ENCODE measurements around the gene SYS1. TPM values are rescaled to one million over a fixed set of nuclear protein-coding genes. Genes with fewer than 3 reads are reported as not detected.

The SYS1 gene
- total RNA-seq, 2 donors from 2014 or later: 29.3 to 57.4 TPM

- no peaks in the 10 kb centered on the region for H3K27me3 ChIP-seq (replicated peaks; ENCODE audit: insufficient read depth)
- no peaks in the 10 kb centered on the region for H3K9me3 ChIP-seq
- peak overlapping the region; percentile 64 to 75 for H3K27ac ChIP-seq
- H3K4me3 ChIP-seq: no peak overlapping the region
- DNase-seq (ENCODE audit: low spot score): no peak
- no peaks in the 10 kb centered on the region for H3K36me3 ChIP-seq
- intact Hi-C loops (cut with DNase I): no loop called here
- WGBS: 76% methylated on average over 9 of the region's 9 CpGs
- H3K4me1 ChIP-seq (replicated peaks): peaks cover 5% of the 10 kb centered on the region
- TF ChIP-seq POLR2AphosphoS5 (IDR thresholded peaks at IDR 0.05): no peak
- no peak for TF ChIP-seq POLR2A (IDR thresholded peaks at IDR 0.05)
- TF ChIP-seq CTCF (IDR thresholded peaks at IDR 0.05): no peak
Observed at GRCh38 chr20:45359406-45360148, 3.4 kb upstream of the SYS1 start.

GRCh38 chr20:45361793-45362192 is 1.2 kb upstream of the SYS1 start:
- TF ChIP-seq CTCF (IDR thresholded peaks at IDR 0.05) (no peak), POLR2AphosphoS5 (IDR thresholded peaks at IDR 0.05) (no peak), POLR2A (IDR thresholded peaks at IDR 0.05) (no peak)
- Histone ChIP-seq H3K9me3 (no peaks in the 10 kb centered on the region), H3K27me3 (replicated peaks; ENCODE audit: insufficient read depth) (no peaks in the 10 kb centered on the region), H3K4me1 (replicated peaks) (peaks cover 5% of the 10 kb centered on the region), H3K27ac (no peak overlapping the region), H3K4me3 (no peak overlapping the region), H3K36me3 (peaks cover 0 to 1% of the 10 kb centered on the region in 2 donors)
- intact Hi-C loops (cut with DNase I): no loop called here
- WGBS: 71% methylated on average over 6 of the region's 6 CpGs
- no peak for DNase-seq (ENCODE audit: low spot score)

- H3K27me3 ChIP-seq (replicated peaks; ENCODE audit: insufficient read depth): no peaks in the 10 kb centered on the region
- peaks cover 6 to 8% of the 10 kb centered on the region in 2 donors for H3K36me3 ChIP-seq
- H3K4me1 ChIP-seq (replicated peaks): no peaks in the 10 kb centered on the region
- H3K4me3 ChIP-seq: peak overlapping the region; percentile 57 to 74
- WGBS: 20% methylated on average over 19 of the region's 23 CpGs
- DNase-seq (ENCODE audit: low spot score): no peak
- peak overlapping the region; percentile 91 to 96 for H3K27ac ChIP-seq
- intact Hi-C loops (cut with DNase I): no loop called here
- no peaks in the 10 kb centered on the region for H3K9me3 ChIP-seq
- TF ChIP-seq POLR2A (IDR thresholded peaks at IDR 0.05) (no peak), POLR2AphosphoS5 (IDR thresholded peaks at IDR 0.05) (no peak), CTCF (IDR thresholded peaks at IDR 0.05) (no peak)
Observed at GRCh38 chr20:45363611-45364492, 896 bp downstream of the SYS1 start.

GRCh38 chr20:45365444-45365970 is 2.6 kb downstream of the SYS1 start:
- H3K4me3 ChIP-seq: no peak overlapping the region
- 86% methylated on average over 5 of the region's 5 CpGs for WGBS
- no peak for DNase-seq (ENCODE audit: low spot score)
- no peaks in the 10 kb centered on the region for H3K27me3 ChIP-seq (replicated peaks; ENCODE audit: insufficient read depth)
- H3K36me3 ChIP-seq: peaks cover 6 to 8% of the 10 kb centered on the region in 2 donors
- no peaks in the 10 kb centered on the region for H3K9me3 ChIP-seq
- intact Hi-C loops (cut with DNase I): no loop called here
- TF ChIP-seq POLR2AphosphoS5 (IDR thresholded peaks at IDR 0.05) (no peak), POLR2A (IDR thresholded peaks at IDR 0.05) (no peak)
- no peaks in the 10 kb centered on the region for H3K4me1 ChIP-seq (replicated peaks)
- H3K27ac ChIP-seq: no peak overlapping the region

GRCh38 chr20:45366192-45366591 is 3.2 kb downstream of the SYS1 start:
- no peak overlapping the region for H3K27ac ChIP-seq
- no peak for TF ChIP-seq POLR2AphosphoS5 (IDR thresholded peaks at IDR 0.05)
- TF ChIP-seq CTCF (IDR thresholded peaks at IDR 0.05): no peak
- TF ChIP-seq POLR2A (IDR thresholded peaks at IDR 0.05): no peak
- 79% methylated on average over 1 of the region's 1 CpG for WGBS
- no peak for DNase-seq (ENCODE audit: low spot score)
- no peak overlapping the region for H3K4me3 ChIP-seq
- intact Hi-C loops (cut with DNase I): no loop called here
- H3K27me3 ChIP-seq (replicated peaks; ENCODE audit: insufficient read depth): no peaks in the 10 kb centered on the region
- no peaks in the 10 kb centered on the region for H3K9me3 ChIP-seq
- no peaks in the 10 kb centered on the region for H3K4me1 ChIP-seq (replicated peaks)
- peaks cover 6 to 8% of the 10 kb centered on the region in 2 donors for H3K36me3 ChIP-seq

Data from prostate gland (tissue), 2 donors.